Panc1 (cell line): ENCODE measurements around the gene PAXIP1. TPM values are rescaled to one million over a fixed set of nuclear protein-coding genes. Genes with fewer than 3 reads are reported as not detected.

ENCODE experiments used
- ATAC-seq: fragments of 200-7000 bp; cut with Tn5 transposase; 2 replicates; pipeline ENCODE4 v1.9.1; 2020; ENCODE audit warnings: mild to moderate bottlenecking, moderate library complexity
- BruUV-seq: library from RNA; stranded (reverse); fragments of 400-500 nt; replicated peaks from 2 replicates; lab custom pipeline; 2021; lab: Mats Ljungman, UMichigan
- CTCF ChIA-PET: fragments of 300-600 bp; sonication (Branson Sonifier 250); formaldehyde crosslinking; loops from one replicate; lab custom pipeline; 2022; ENCODE audit warnings: antibody characterized with exemption; lab: Charles Lee
- POLR2A ChIA-PET: fragments of 300-600 bp; sonication (Branson Sonifier 250); formaldehyde crosslinking; loops from one replicate; lab custom pipeline; 2022; ENCODE audit warnings: antibody characterized with exemption; lab: Charles Lee
- DNase-seq: peaks from one replicate; pipeline ENCODE4 v3.0.0-alpha.2; 2010; ENCODE audit warnings: low read depth, low spot score
- H3K27ac ChIP-seq: 2 replicates; pipeline ENCODE4 v1.5.1; 2011; ENCODE audit warnings: mild to moderate bottlenecking, low read length, inconsistent platforms
- H3K27me3 ChIP-seq: fragments of 200-500 bp; sonication (Bioruptor generic); 2 replicates; pipeline ENCODE4 v1.6.0; 2014; ENCODE audit warnings: low read length, inconsistent platforms; ENCODE audit not compliant: control insufficient read depth, insufficient read depth
- H3K36me3 ChIP-seq: fragments of 200-500 bp; sonication (Bioruptor generic); 2 replicates; pipeline ENCODE4 v1.5.1; 2014; ENCODE audit warnings: inconsistent platforms, mild to moderate bottlenecking, low read length, moderate library complexity; ENCODE audit not compliant: control insufficient read depth, insufficient read depth
- H3K4me1 ChIP-seq: 2 replicates; pipeline ENCODE4 v1.5.1; 2011; ENCODE audit warnings: inconsistent platforms, mild to moderate bottlenecking, low read length, moderate library complexity; ENCODE audit not compliant: control insufficient read depth, insufficient read depth
- H3K4me3 ChIP-seq, 2 experiments: 2 replicates each; pipeline ENCODE4 v1.5.1; 2011 to 2012; ENCODE audit warnings: low read depth in 2 of 2, low read length in 2 of 2, mild to moderate bottlenecking in 2 of 2, inconsistent platforms in 1 of 2, moderate library complexity in 1 of 2
- H3K9me3 ChIP-seq: fragments of 200-500 bp; sonication (Bioruptor generic); 2 replicates; pipeline ENCODE4 v1.5.1; 2014; ENCODE audit warnings: low read depth, mild to moderate bottlenecking, inconsistent platforms, low read length, moderate library complexity; ENCODE audit not compliant: control insufficient read depth, insufficient read depth
- CTCF ChIP-seq: fragments of 450-650 bp; IDR thresholded peaks from 2 replicates; pipeline ENCODE4 v1.5.1; 2017; ENCODE audit warnings: mild to moderate bottlenecking
- POLR2AphosphoS5 ChIP-seq: IDR thresholded peaks from 2 replicates; pipeline ENCODE4 v1.6.1; 2012; ENCODE audit warnings: mild to moderate bottlenecking, low read depth, low read length, moderate library complexity
- REST ChIP-seq, 2 experiments: IDR thresholded peaks; 2 replicates each; pipeline ENCODE4 v1.6.1; 2011 to 2012; ENCODE audit warnings: low read depth in 2 of 2, control low read depth in 1 of 2, low read length in 1 of 2, mild to moderate bottlenecking in 1 of 2, moderate library complexity in 1 of 2; ENCODE audit not compliant: insufficient read depth in 1 of 2
- SIN3A ChIP-seq: IDR thresholded peaks from 2 replicates; pipeline ENCODE4 v1.6.1; 2012; ENCODE audit warnings: low read depth, mild to moderate bottlenecking, low read length, moderate library complexity, borderline replicate concordance; ENCODE audit not compliant: insufficient read depth
- TCF7L2 ChIP-seq: IDR thresholded peaks from 2 replicates; pipeline ENCODE4 v1.6.1; 2011; ENCODE audit warnings: mild to moderate bottlenecking, low read depth, low read length, inconsistent platforms
- in situ Hi-C: cut with HindIII; loops from 2 replicates; pipeline ENCODE4 v1.10.0; 2016; ENCODE audit warnings: low sequenced_read_pairs, low pct_unique_long_range_greater_than_20kb
- intact Hi-C: fragments of 100-400 bp; cut with micrococcal nuclease; formaldehyde crosslinking; loops from one replicate; pipeline ENCODE4 v1.10.0; 2022; ENCODE audit not compliant: unreplicated experiment
- total RNA-seq: library from RNA; stranded (reverse); gene quantifications from one replicate; pipeline ENCODE4 v1.2.1, GENCODE V29; 2021; ENCODE audit not compliant: unreplicated experiment

PAXIP1 gene
- total RNA-seq, 1 experiment from 2014 or later = 27.3 TPM

GRCh38 chr7:154946166-154946565 lies 56.8 kb downstream of the PAXIP1 start:
- intact Hi-C loops = no loop called here
- Histone ChIP-seq H3K4me3 (no peak overlapping the region), H3K9me3 (no peaks in the 10 kb centered on the region), H3K36me3 (peaks cover 43% of the 10 kb centered on the region), H3K4me1 (no peaks in the 10 kb centered on the region), H3K27me3 (no peaks in the 10 kb centered on the region), H3K27ac (no peak overlapping the region)
- ATAC-seq (no peak), DNase-seq (no peak)
- in situ Hi-C loops = no loop called here
- TF ChIP-seq REST (IDR thresholded peaks at IDR 0.05; ENCODE audit: insufficient read depth in 1 of 2, low read depth in 2 of 2, low read length in 1 of 2) = no peak
- no TSS peak for BruUV-seq
- ChIA-PET POLR2A (no interaction called here), CTCF (no interaction called here)

- H3K27ac ChIP-seq = no peak overlapping the region
- H3K36me3 ChIP-seq = peaks cover 38% of the 10 kb centered on the region
- no peaks in the 10 kb centered on the region; the same call in 1 of the 2 replicates for H3K9me3 ChIP-seq
- no peaks in the 10 kb centered on the region for H3K4me1 ChIP-seq
- intact Hi-C loops (no loop called here), in situ Hi-C loops (no loop called here)
- DNase-seq = no peak
- no peak overlapping the region for H3K4me3 ChIP-seq
- POLR2A ChIA-PET = no interaction called here
- H3K27me3 ChIP-seq = no peaks in the 10 kb centered on the region
- CTCF ChIA-PET = no interaction called here
- no peak for ATAC-seq
- BruUV-seq = no TSS peak
- TF ChIP-seq CTCF = no peak
- no peak for TF ChIP-seq REST (IDR thresholded peaks at IDR 0.05; ENCODE audit: insufficient read depth in 1 of 2, low read depth in 2 of 2, low read length in 1 of 2)
- no peak for TF ChIP-seq SIN3A
- no peak for TF ChIP-seq POLR2AphosphoS5
- TF ChIP-seq TCF7L2 = no peak
Measured at GRCh38 chr7:154943906-154944305, 59.0 kb downstream of the PAXIP1 start.
